Measurements from ENCODE around the gene RPP25L.

Gene RPP25L

GRCh38 chr9:34565856-34566255, 46.0 kb downstream of the RPP25L start:
- DNase-seq, result no peak

GRCh38 chr9:34564617-34565016, 47.3 kb downstream of the RPP25L start:
- no peak for DNase-seq

GRCh38 chr9:34563262-34563661, 48.6 kb downstream of the RPP25L start:
- DNase-seq, result no peak

GRCh38 chr9:34562135-34562745, 49.7 kb downstream of the RPP25L start:
- peak; percentile 19 for DNase-seq

GRCh38 chr9:34560599-34561214, 51.2 kb downstream of the RPP25L start:
- DNase-seq, result no peak
